ENCODE measurements around the gene ABLIM3. TPM values are rescaled to one million over a fixed set of nuclear protein-coding genes. Genes with fewer than 3 reads are reported as not detected.

The ABLIM3 gene
- total RNA-seq, 3 donors from 2014 or later (not counting 1 experiment from before 2014, with no cell fraction given): 0.41 to 2.4 (median 1.2) TPM

- 100% methylated on average over 1 of the region's 2 CpGs for WGBS (ENCODE audit: insufficient coverage)
- H3K4me3 Mint-ChIP-seq: no peak overlapping the region
Observed at GRCh38 chr5:149143470-149143869, 2.2 kb downstream of the ABLIM3 start.

GRCh38 chr5:149144637-149145036, 3.3 kb downstream of the ABLIM3 start:
- Mint-ChIP-seq H3K27ac (no peak overlapping the region), H3K4me1 (peaks cover 0 to 4% of the 10 kb centered on the region in 2 donors), H3K36me3 (no peaks in the 10 kb centered on the region), H3K4me3 (no peak overlapping the region), H3K9me3 (no peaks in the 10 kb centered on the region), H3K27me3 (ENCODE audit: low read depth in 2 of 2) (peaks cover 28 to 37% of the 10 kb centered on the region in 2 donors)
- ATAC-seq (no peak), DNase-seq (no peak)
- H3K27ac ChIP-seq (ENCODE audit: low read length): no peak overlapping the region
- H3K36me3 ChIP-seq (ENCODE audit: control insufficient read depth, insufficient read depth, low read length): no peaks in the 10 kb centered on the region
- TF ChIP-seq CTCF (IDR thresholded peaks at IDR 0.05): no peak
- no peak overlapping the region for H3K4me3 ChIP-seq (ENCODE audit: low read length)
- WGBS (ENCODE audit: insufficient coverage): 71% methylated on average over 1 of the region's 1 CpG
- intact Hi-C loops (cut with micrococcal nuclease): loop anchor here (5.0 kb wide), 2 partner anchors 228 to 418 kb away; no protein-coding TSS in a partner anchor
- H3K4me1 ChIP-seq (ENCODE audit: control insufficient read depth, insufficient read depth, low read length): peaks cover 6% of the 10 kb centered on the region
- no peaks in the 10 kb centered on the region for H3K9me3 ChIP-seq (ENCODE audit: control insufficient read depth, insufficient read depth, low read length)
- peaks cover 10% of the 10 kb centered on the region for H3K27me3 ChIP-seq (ENCODE audit: control insufficient read depth, insufficient read depth, low read length)

More at GRCh38 chr5:149143470-149143869, 2.2 kb downstream of the ABLIM3 start:
- Mint-ChIP-seq H3K27me3 (ENCODE audit: low read depth in 2 of 2) (peaks cover 31 to 39% of the 10 kb centered on the region in 2 donors), H3K36me3 (no peaks in the 10 kb centered on the region), H3K9me3 (no peaks in the 10 kb centered on the region), H3K27ac (no peak overlapping the region), H3K4me1 (peaks cover 0 to 4% of the 10 kb centered on the region in 2 donors)
- peaks cover 6% of the 10 kb centered on the region for H3K4me1 ChIP-seq (ENCODE audit: control insufficient read depth, insufficient read depth, low read length)
- ATAC-seq (no peak), DNase-seq (no peak)
- H3K27me3 ChIP-seq (ENCODE audit: control insufficient read depth, insufficient read depth, low read length): peaks cover 10% of the 10 kb centered on the region
- H3K36me3 ChIP-seq (ENCODE audit: control insufficient read depth, insufficient read depth, low read length): no peaks in the 10 kb centered on the region
- H3K9me3 ChIP-seq (ENCODE audit: control insufficient read depth, insufficient read depth, low read length): no peaks in the 10 kb centered on the region
- TF ChIP-seq CTCF (IDR thresholded peaks at IDR 0.05): no peak
- intact Hi-C loops (cut with micrococcal nuclease): loop anchor here (5.0 kb wide), 2 partner anchors 229 to 419 kb away; no protein-coding TSS in a partner anchor
- no peak overlapping the region for H3K4me3 ChIP-seq (ENCODE audit: low read length)
- no peak overlapping the region for H3K27ac ChIP-seq (ENCODE audit: low read length)

- intact Hi-C loops (cut with micrococcal nuclease): no loop called here
- no peak overlapping the region for H3K27ac Mint-ChIP-seq
Observed at GRCh38 chr5:149145138-149145537, 3.8 kb downstream of the ABLIM3 start.

More at GRCh38 chr5:149145138-149145537, 3.8 kb downstream of the ABLIM3 start:
- Histone ChIP-seq H3K36me3 (ENCODE audit: control insufficient read depth, insufficient read depth, low read length) (no peaks in the 10 kb centered on the region), H3K9me3 (ENCODE audit: control insufficient read depth, insufficient read depth, low read length) (no peaks in the 10 kb centered on the region), H3K4me1 (ENCODE audit: control insufficient read depth, insufficient read depth, low read length) (peaks cover 6% of the 10 kb centered on the region), H3K27me3 (ENCODE audit: control insufficient read depth, insufficient read depth, low read length) (peaks cover 10% of the 10 kb centered on the region), H3K27ac (ENCODE audit: low read length) (no peak overlapping the region), H3K4me3 (ENCODE audit: low read length) (no peak overlapping the region)
- Mint-ChIP-seq H3K36me3 (no peaks in the 10 kb centered on the region), H3K4me3 (no peak overlapping the region), H3K4me1 (peaks cover 0 to 4% of the 10 kb centered on the region in 2 donors), H3K9me3 (no peaks in the 10 kb centered on the region), H3K27me3 (ENCODE audit: low read depth in 2 of 2) (peaks cover 28 to 36% of the 10 kb centered on the region in 2 donors)
- no peak for TF ChIP-seq CTCF (IDR thresholded peaks at IDR 0.05)
- no CpG with 5 or more reads among the region's 1 CpG for WGBS (ENCODE audit: insufficient coverage)
- no peak for ATAC-seq
- DNase-seq: no peak

Data from natural killer cell (primary cell).